Inferior parietal cortex (tissue), 1 donor: ENCODE results near the gene LYG2.
"Not testable (repeated sequence)": the region's sequence is repeated elsewhere in the genome, so short reads cannot be mapped to it uniquely, and the experiment has no call there.

Source experiments
- DNase-seq: peaks from one replicate; pipeline ENCODE4 v3.0.0-alpha.2; 2016; ENCODE audit errors: extremely low spot score

Gene LYG2

DNA sequence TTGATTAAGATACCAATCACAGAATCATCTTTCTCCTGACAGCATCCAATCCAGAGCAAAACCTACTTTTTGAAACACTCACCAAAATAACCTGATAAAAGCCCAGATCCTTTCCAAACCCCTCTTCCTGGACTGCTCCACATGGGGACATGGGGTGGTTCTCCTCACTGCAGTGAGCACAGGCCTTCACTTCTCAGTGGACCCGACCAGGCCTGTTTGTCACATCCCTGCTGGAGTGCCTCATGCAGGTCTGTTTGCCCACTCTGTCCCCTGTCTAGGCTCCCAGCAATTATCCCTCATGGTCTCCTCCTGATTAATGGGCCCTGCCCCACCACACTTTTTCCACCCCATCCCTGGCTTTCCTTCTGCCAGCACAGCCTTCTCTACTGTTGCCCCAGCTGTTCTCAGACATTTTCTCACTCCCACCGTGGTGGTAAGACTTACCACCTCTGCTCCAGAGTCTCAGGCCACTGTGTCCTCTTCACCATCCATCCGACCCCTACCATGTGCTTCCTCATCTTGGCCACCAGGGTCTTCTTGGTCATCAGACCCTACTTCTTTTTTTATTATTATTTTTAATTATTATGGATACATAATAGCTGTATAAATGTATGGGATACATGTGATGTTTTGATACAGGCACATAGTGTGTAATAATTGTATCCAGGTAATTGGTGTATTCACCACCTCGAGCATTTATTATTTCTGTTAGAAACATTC, 53.3 kb downstream of the LYG2 start:
- DNase-seq = no peak

DNA sequence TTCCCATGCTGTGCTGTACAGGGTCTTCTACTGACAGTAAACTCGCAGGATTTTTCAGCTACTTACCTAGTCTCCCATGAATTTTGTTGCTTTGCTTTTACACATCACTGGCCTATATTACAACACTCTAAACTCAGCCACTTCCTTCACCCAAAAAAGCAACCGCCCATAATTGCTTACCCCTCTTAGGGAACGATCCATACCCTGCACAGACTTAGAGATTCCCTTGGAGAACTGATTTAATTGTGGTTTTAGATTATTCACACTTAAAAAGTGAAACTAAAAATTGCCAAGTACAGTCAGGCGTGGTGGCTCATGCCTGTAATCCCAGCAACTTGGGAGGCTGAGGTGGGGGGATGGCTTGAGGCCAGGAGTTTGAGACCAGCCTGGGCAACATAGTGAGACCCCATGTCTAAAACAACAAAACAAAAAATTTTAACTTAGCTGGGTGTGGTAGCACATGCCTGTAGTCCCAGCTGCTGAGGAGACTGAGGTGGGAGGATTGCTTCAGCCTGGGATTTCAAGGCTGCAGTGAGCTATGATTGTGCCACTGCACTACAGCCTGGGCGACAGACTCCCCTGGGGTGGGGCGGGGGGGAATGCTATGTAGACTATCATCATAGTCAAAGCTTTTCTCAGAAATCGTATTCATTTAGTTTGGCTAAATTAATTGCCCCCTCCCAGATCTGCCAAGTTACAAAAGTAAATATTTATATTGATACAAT, 55.2 kb downstream of the LYG2 start:
- peak; percentile 3 for DNase-seq

DNA sequence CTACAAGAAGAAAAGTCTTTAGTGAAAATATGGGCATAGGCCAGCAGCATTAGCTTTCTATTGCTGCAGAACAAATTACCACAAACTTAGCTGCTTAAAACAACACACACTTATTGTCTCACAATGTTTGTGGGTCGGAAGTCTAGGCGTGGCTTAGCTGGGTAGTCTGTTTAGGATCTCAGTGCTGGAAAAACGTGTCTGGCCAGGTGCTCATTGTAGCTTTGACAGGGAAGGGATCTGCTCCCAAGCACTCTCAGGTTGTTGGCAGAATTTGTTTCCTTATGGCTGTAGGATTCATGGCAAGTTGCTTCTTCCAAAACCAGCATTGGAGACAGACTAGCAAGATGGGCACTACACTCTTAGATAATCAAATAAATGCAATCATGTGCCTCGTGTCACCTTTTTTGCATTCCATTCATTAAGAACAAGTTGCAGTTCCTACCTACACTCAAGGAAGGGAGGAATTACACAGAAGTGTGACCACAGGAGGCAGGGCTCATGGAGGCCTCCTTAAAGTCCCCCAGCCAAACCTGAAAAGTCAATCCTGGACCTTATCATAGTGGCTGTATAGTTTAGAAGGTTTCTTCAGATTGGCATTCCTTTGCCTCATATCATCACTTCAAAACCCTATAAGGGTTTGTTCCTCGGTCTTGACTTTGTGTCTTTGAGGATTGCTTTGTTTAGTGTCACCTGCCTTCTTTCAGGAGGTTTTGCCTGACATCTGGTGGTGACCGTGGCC, 57.2 kb downstream of the LYG2 start:
- no peak for DNase-seq

DNA sequence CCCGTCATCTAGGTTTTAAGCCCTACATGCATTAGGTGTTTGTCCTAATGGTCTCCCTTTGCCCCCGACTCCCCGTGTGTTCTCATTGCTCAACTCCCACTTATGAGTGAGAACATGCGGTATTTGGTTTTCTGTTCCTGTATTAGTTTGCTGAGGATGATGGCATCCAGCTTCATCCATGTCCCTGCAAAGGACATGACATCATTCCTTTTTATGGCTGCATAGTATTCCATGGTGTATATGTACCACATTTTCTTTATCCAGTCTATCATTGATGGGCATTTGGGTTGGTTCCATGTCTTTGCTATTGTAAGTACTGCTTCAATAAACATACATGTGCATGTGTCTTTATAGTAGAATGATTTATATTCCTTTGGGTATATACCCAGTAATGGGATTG, 63.1 kb downstream of the LYG2 start:
- DNase-seq = not testable (repeated sequence)
